AG04449 (cell line): ENCODE results near the gene TXNL4A.

Experiments used
- CTCF ChIA-PET: fragments of 350-600 bp; formaldehyde crosslinking; extraction: SDS; loops from one replicate; lab custom pipeline; 2021; ENCODE audit warnings: antibody characterized with exemption; lab: Yijun Ruan, JAX
- POLR2A ChIA-PET: fragments of 400-600, 350-600 bp; formaldehyde crosslinking; extraction: SDS; loops from one replicate; lab custom pipeline; 2020; ENCODE audit warnings: antibody characterized with exemption, inconsistent platforms; lab: Yijun Ruan, JAX
- DNase-seq: peaks from one replicate; pipeline ENCODE4 v3.0.0-alpha.2; 2010; ENCODE audit warnings: low read depth, low spot score
- H3K4me3 ChIP-seq: 2 replicates; pipeline ENCODE4 v1.5.1; 2011; ENCODE audit warnings: low read depth, mild to moderate bottlenecking, control low read depth, low read length
- CTCF ChIP-seq: IDR thresholded peaks from one replicate; pipeline ENCODE4 v1.5.1; 2011; ENCODE audit warnings: mild to moderate bottlenecking, moderate library complexity, low read length, control low read depth, inconsistent platforms; ENCODE audit not compliant: insufficient read depth; ENCODE audit errors: missing control alignments

TXNL4A gene

DNA sequence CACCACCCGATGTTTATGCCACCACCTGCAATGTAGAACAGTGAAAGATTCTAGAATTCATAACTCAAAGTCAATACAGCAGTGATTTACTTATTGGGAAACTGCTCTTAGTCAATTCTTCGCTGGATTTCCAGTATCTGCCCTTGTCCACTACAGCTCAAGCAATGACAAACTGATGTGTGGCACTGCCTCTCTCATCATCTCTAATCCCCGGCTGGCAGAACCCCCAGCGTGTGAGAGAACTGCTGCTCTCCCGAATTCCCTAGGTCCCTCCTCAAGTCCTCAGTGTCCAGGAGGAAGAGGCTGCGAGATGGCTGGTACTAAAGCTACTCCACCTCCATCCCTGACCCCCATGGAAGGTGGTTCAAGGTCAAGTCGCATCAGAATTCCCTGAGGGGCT lies 1.6 kb downstream of the TXNL4A start:
- H3K4me3 ChIP-seq = peak overlapping the region; percentile 99
- CTCF ChIA-PET = interaction anchor here (0.5 to 3.9 kb wide), 5 partner anchors 11 to 53 kb away, joined by 3 to 17 read pairs (median 8); partner anchors contain the start of genes HSBP1L1 and RBFA
- no peak for DNase-seq
- POLR2A ChIA-PET = no interaction called here
- TF ChIP-seq CTCF = no peak

GRCh38 chr18:79985172-79985571 lies 3.2 kb downstream of the TXNL4A start:
- H3K4me3 ChIP-seq = no peak overlapping the region
- no peak for TF ChIP-seq CTCF
- ChIA-PET POLR2A (no interaction called here), CTCF (interaction anchor here (2.0 to 3.9 kb wide), 2 partner anchors 10 to 18 kb away, joined by 10 to 17 read pairs; no protein-coding TSS in a partner anchor)
- DNase-seq = no peak

DNA sequence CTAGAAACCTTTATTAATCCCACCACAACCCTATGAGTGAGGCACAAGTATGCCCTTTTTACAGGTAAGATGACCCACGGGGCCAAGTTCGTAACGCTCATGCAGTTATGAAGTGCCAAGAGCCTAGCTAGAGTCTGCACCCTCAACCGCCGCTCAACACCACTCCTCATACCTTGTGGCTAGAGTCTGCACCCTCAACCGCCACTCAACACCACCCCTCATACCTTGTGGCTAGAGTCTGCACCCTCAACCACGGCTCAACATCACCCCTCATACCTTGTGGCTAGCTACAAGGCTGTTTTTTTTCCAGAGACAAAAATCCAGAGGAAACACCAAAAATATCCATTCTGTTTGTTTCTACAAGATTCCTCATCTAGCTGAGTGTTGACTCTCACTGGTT lies 4.6 kb downstream of the TXNL4A start:
- POLR2A ChIA-PET = no interaction called here
- TF ChIP-seq CTCF = no peak
- no peak for DNase-seq
- no peak overlapping the region for H3K4me3 ChIP-seq
- CTCF ChIA-PET = interaction anchor here (1.3 kb wide), 1 partner anchor 10 kb away, joined by 3 read pairs; no protein-coding TSS in a partner anchor

GRCh38 chr18:79983253-79983652 lies 5.1 kb downstream of the TXNL4A start:
- POLR2A ChIA-PET = no interaction called here
- TF ChIP-seq CTCF = no peak
- DNase-seq = no peak
- H3K4me3 ChIP-seq = no peak overlapping the region
- CTCF ChIA-PET = interaction anchor here (0.6 to 1.3 kb wide), 2 partner anchors 9 to 33 kb away, joined by 3 read pairs; no protein-coding TSS in a partner anchor

DNA sequence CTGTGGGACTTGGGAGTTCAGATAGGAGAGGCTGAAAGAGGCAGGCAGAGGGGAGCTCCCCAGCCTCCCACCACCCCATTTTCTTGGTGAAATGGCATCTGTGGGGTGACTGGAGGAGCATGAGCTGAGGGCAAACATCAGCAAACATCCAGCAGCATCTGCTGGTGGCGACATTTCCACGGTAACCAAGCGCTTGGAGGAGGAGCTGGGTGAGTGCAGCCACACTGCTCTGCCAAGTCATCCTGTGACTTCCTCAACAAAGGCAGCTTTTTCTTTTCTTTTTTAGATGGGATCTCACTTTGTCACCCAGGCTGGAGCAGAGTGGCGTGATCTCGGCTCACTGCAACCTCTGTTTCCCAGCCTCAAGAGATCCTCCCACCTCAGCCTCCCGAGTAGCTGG lies 5.6 kb downstream of the TXNL4A start:
- CTCF ChIA-PET = interaction anchor here (0.6 to 1.3 kb wide), 2 partner anchors 9 to 32 kb away, joined by 3 read pairs; no protein-coding TSS in a partner anchor
- POLR2A ChIA-PET = no interaction called here
- DNase-seq = no peak
- no peak overlapping the region for H3K4me3 ChIP-seq
- TF ChIP-seq CTCF = no peak

DNA sequence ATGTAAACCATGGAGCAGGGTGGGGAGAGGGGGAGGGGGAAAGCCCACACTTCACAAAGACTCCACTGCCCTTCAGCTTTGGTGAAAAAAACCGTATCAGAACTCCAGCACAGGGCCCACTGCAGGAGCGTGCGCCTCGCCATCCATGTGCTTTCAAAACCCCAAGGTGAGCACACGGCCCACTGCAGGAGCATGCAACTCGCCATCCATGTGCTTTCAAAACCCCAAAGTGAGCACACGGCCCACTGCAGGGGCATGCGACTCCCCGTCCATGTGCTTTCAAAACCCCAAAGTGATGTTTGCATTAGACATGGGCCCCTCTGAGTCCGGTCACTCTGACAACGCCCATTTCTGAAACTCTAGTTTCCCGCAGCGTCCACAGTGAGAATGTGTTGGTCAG lies 7.8 kb downstream of the TXNL4A start:
- no peak for DNase-seq
- ChIA-PET CTCF (no interaction called here), POLR2A (no interaction called here)
- no peak for TF ChIP-seq CTCF
- no peak overlapping the region for H3K4me3 ChIP-seq
